ENCODE results near the gene CFAP20.

CFAP20 gene

GRCh38 chr16:58125781-58126335 is 3.3 kb downstream of the CFAP20 start:
- Histone ChIP-seq H3K79me1 (ENCODE audit: low read length) (peaks cover 3% of the 10 kb centered on the region), H3K4me1 (ENCODE audit: control insufficient read depth in 1 of 2, insufficient read depth in 2 of 2, low read length in 2 of 2) (peaks cover 3 to 5% of the 10 kb centered on the region in 2 experiments), H3K79me2 (ENCODE audit: control insufficient read depth, insufficient read depth, low read length, poor library complexity) (peaks cover 11% of the 10 kb centered on the region), H2BK120ac (ENCODE audit: insufficient read depth, low read length, poor library complexity) (no peak overlapping the region), H3K27ac (ENCODE audit: low read depth, low read length) (no peak overlapping the region), H2BK12ac (ENCODE audit: low read length) (no peak overlapping the region), H3K4me2 (ENCODE audit: low read length) (no peak overlapping the region), H3K23ac (ENCODE audit: low read length) (no peak overlapping the region), H2BK5ac (ENCODE audit: low read depth, low read length, poor library complexity) (no peak overlapping the region), H3K9me3 (ENCODE audit: insufficient read depth, low read depth, low read length) (peaks cover 1% of the 10 kb centered on the region), H4K91ac (ENCODE audit: low read depth, low read length) (no peak overlapping the region), H4K8ac (ENCODE audit: low read depth, low read length) (no peak overlapping the region), H3K36me3 (ENCODE audit: control insufficient read depth in 1 of 2, insufficient read depth in 2 of 2, low read length in 2 of 2) (no peaks in the 10 kb centered on the region), H3K14ac (ENCODE audit: low read length) (no peak overlapping the region), H3K27me3 (ENCODE audit: insufficient read depth, low read length) (no peaks in the 10 kb centered on the region), H4K12ac (ENCODE audit: low read depth, low read length) (no peak overlapping the region), H3K4ac (ENCODE audit: low read depth, low read length) (peak overlapping the region; percentile 19), H2AFZ (ENCODE audit: insufficient read depth, low read length, poor library complexity) (no peak overlapping the region), H3K9ac (ENCODE audit: low read length) (no peak overlapping the region), H3K4me3 (ENCODE audit: low read depth, low read length) (no peak overlapping the region), H2AK5ac (ENCODE audit: low read length) (no peak overlapping the region), H3K18ac (ENCODE audit: low read length) (no peak overlapping the region)
- no CpG with 5 or more reads among the region's 10 CpGs for WGBS (ENCODE audit: extremely low coverage, insufficient coverage, insufficient read length)
- DNase-seq: peak in 1 of 2 donors; percentile 41

DNA sequence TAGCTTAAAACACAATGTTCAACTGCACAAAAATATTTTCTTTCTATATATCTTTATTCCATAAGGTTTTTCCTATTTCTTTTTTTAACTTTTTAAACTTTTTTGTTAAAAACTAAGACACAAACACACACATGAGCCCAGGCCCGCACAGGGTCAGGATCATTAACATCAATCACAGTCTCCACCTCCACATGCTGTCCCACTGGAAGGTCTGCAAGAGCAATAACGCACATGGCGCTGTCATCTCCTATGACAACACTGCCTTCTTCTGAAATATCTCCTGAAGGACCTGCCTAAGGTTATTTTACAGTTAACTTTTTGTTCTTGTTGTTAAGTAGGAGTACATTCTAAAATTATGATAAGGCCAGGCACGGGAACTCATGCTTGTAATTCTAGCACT is 4.1 kb downstream of the CFAP20 start:
- H3K14ac ChIP-seq (ENCODE audit: low read length): no peak overlapping the region
- no peak overlapping the region for H2AFZ ChIP-seq (ENCODE audit: insufficient read depth, low read length, poor library complexity)
- H3K36me3 ChIP-seq (ENCODE audit: control insufficient read depth in 1 of 2, insufficient read depth in 2 of 2, low read length in 2 of 2): no peaks in the 10 kb centered on the region
- peaks cover 1% of the 10 kb centered on the region for H3K9me3 ChIP-seq (ENCODE audit: insufficient read depth, low read depth, low read length)
- peaks cover 3 to 5% of the 10 kb centered on the region in 2 experiments for H3K4me1 ChIP-seq (ENCODE audit: control insufficient read depth in 1 of 2, insufficient read depth in 2 of 2, low read length in 2 of 2)
- H3K4ac ChIP-seq (ENCODE audit: low read depth, low read length): peak overlapping the region; percentile 24
- H4K91ac ChIP-seq (ENCODE audit: low read depth, low read length): no peak overlapping the region
- H4K8ac ChIP-seq (ENCODE audit: low read depth, low read length): no peak overlapping the region
- H3K9ac ChIP-seq (ENCODE audit: low read length): no peak overlapping the region
- no peak overlapping the region for H3K18ac ChIP-seq (ENCODE audit: low read length)
- H2BK120ac ChIP-seq (ENCODE audit: insufficient read depth, low read length, poor library complexity): no peak overlapping the region
- H2BK12ac ChIP-seq (ENCODE audit: low read length): no peak overlapping the region
- WGBS (ENCODE audit: extremely low coverage, insufficient coverage, insufficient read length): no CpG with 5 or more reads among the region's 4 CpGs
- no peak overlapping the region for H2BK5ac ChIP-seq (ENCODE audit: low read depth, low read length, poor library complexity)
- H3K27me3 ChIP-seq (ENCODE audit: insufficient read depth, low read length): no peaks in the 10 kb centered on the region
- no peak overlapping the region for H4K12ac ChIP-seq (ENCODE audit: low read depth, low read length)
- H2AK5ac ChIP-seq (ENCODE audit: low read length): no peak overlapping the region
- H3K4me3 ChIP-seq (ENCODE audit: low read depth, low read length): no peak overlapping the region
- H3K27ac ChIP-seq (ENCODE audit: low read depth, low read length): no peak overlapping the region
- peaks cover 11% of the 10 kb centered on the region for H3K79me2 ChIP-seq (ENCODE audit: control insufficient read depth, insufficient read depth, low read length, poor library complexity)
- no peak overlapping the region for H3K23ac ChIP-seq (ENCODE audit: low read length)
- DNase-seq: no peak
- H3K4me2 ChIP-seq (ENCODE audit: low read length): no peak overlapping the region
- H3K79me1 ChIP-seq (ENCODE audit: low read length): peaks cover 3% of the 10 kb centered on the region

GRCh38 chr16:58124601-58124915 is 4.6 kb downstream of the CFAP20 start:
- H2AK5ac ChIP-seq (ENCODE audit: low read length): no peak overlapping the region
- no peak overlapping the region for H3K9ac ChIP-seq (ENCODE audit: low read length)
- H3K4me1 ChIP-seq (ENCODE audit: control insufficient read depth in 1 of 2, insufficient read depth in 2 of 2, low read length in 2 of 2): peaks cover 3 to 5% of the 10 kb centered on the region in 2 experiments
- no peak overlapping the region for H4K8ac ChIP-seq (ENCODE audit: low read depth, low read length)
- no peaks in the 10 kb centered on the region for H3K9me3 ChIP-seq (ENCODE audit: insufficient read depth, low read depth, low read length)
- H3K79me2 ChIP-seq (ENCODE audit: control insufficient read depth, insufficient read depth, low read length, poor library complexity): peaks cover 11% of the 10 kb centered on the region
- no peak overlapping the region for H3K18ac ChIP-seq (ENCODE audit: low read length)
- no peaks in the 10 kb centered on the region for H3K36me3 ChIP-seq (ENCODE audit: control insufficient read depth in 1 of 2, insufficient read depth in 2 of 2, low read length in 2 of 2)
- H3K14ac ChIP-seq (ENCODE audit: low read length): no peak overlapping the region
- H3K27me3 ChIP-seq (ENCODE audit: insufficient read depth, low read length): no peaks in the 10 kb centered on the region
- H2AFZ ChIP-seq (ENCODE audit: insufficient read depth, low read length, poor library complexity): no peak overlapping the region
- peaks cover 4% of the 10 kb centered on the region for H3K79me1 ChIP-seq (ENCODE audit: low read length)
- no peak overlapping the region for H2BK5ac ChIP-seq (ENCODE audit: low read depth, low read length, poor library complexity)
- no peak overlapping the region for H3K4ac ChIP-seq (ENCODE audit: low read depth, low read length)
- H4K91ac ChIP-seq (ENCODE audit: low read depth, low read length): no peak overlapping the region
- no peak overlapping the region for H4K12ac ChIP-seq (ENCODE audit: low read depth, low read length)
- no CpG with 5 or more reads among the region's 1 CpG for WGBS (ENCODE audit: extremely low coverage, insufficient coverage, insufficient read length)
- no peak overlapping the region for H2BK120ac ChIP-seq (ENCODE audit: insufficient read depth, low read length, poor library complexity)
- H3K4me3 ChIP-seq (ENCODE audit: low read depth, low read length): no peak overlapping the region
- H3K27ac ChIP-seq (ENCODE audit: low read depth, low read length): no peak overlapping the region
- no peak overlapping the region for H2BK12ac ChIP-seq (ENCODE audit: low read length)
- no peak overlapping the region for H3K23ac ChIP-seq (ENCODE audit: low read length)
- H3K4me2 ChIP-seq (ENCODE audit: low read length): no peak overlapping the region
- DNase-seq: peak in 1 of 2 donors; percentile 43

- H2BK120ac ChIP-seq (ENCODE audit: insufficient read depth, low read length, poor library complexity): no peak overlapping the region
- H2AK5ac ChIP-seq (ENCODE audit: low read length): no peak overlapping the region
- H3K36me3 ChIP-seq (ENCODE audit: control insufficient read depth in 1 of 2, insufficient read depth in 2 of 2, low read length in 2 of 2): no peaks in the 10 kb centered on the region
- peaks cover 4% of the 10 kb centered on the region for H3K79me1 ChIP-seq (ENCODE audit: low read length)
- DNase-seq: no peak
- H2AFZ ChIP-seq (ENCODE audit: insufficient read depth, low read length, poor library complexity): no peak overlapping the region
- peak overlapping the region; percentile 34 for H3K4ac ChIP-seq (ENCODE audit: low read depth, low read length)
- no peak overlapping the region for H3K23ac ChIP-seq (ENCODE audit: low read length)
- no peaks in the 10 kb centered on the region for H3K27me3 ChIP-seq (ENCODE audit: insufficient read depth, low read length)
- no peak overlapping the region for H2BK5ac ChIP-seq (ENCODE audit: low read depth, low read length, poor library complexity)
- H4K12ac ChIP-seq (ENCODE audit: low read depth, low read length): no peak overlapping the region
- no peak overlapping the region for H3K4me2 ChIP-seq (ENCODE audit: low read length)
- peaks cover 10% of the 10 kb centered on the region for H3K79me2 ChIP-seq (ENCODE audit: control insufficient read depth, insufficient read depth, low read length, poor library complexity)
- no CpG with 5 or more reads among the region's 8 CpGs for WGBS (ENCODE audit: extremely low coverage, insufficient coverage, insufficient read length)
- H3K4me1 ChIP-seq (ENCODE audit: control insufficient read depth in 1 of 2, insufficient read depth in 2 of 2, low read length in 2 of 2): peaks cover 3 to 8% of the 10 kb centered on the region in 2 experiments
- H3K9ac ChIP-seq (ENCODE audit: low read length): no peak overlapping the region
- no peaks in the 10 kb centered on the region for H3K9me3 ChIP-seq (ENCODE audit: insufficient read depth, low read depth, low read length)
- no peak overlapping the region for H4K91ac ChIP-seq (ENCODE audit: low read depth, low read length)
- no peak overlapping the region for H4K8ac ChIP-seq (ENCODE audit: low read depth, low read length)
- H3K4me3 ChIP-seq (ENCODE audit: low read depth, low read length): no peak overlapping the region
- no peak overlapping the region for H3K18ac ChIP-seq (ENCODE audit: low read length)
- H3K27ac ChIP-seq (ENCODE audit: low read depth, low read length): no peak overlapping the region
- no peak overlapping the region for H2BK12ac ChIP-seq (ENCODE audit: low read length)
- no peak overlapping the region for H3K14ac ChIP-seq (ENCODE audit: low read length)
These were observed 5.1 kb downstream of the CFAP20 start for GRCh38 chr16:58123896-58124600.
